ENCODE data around the gene KIF4B.

The KIF4B gene

DNA sequence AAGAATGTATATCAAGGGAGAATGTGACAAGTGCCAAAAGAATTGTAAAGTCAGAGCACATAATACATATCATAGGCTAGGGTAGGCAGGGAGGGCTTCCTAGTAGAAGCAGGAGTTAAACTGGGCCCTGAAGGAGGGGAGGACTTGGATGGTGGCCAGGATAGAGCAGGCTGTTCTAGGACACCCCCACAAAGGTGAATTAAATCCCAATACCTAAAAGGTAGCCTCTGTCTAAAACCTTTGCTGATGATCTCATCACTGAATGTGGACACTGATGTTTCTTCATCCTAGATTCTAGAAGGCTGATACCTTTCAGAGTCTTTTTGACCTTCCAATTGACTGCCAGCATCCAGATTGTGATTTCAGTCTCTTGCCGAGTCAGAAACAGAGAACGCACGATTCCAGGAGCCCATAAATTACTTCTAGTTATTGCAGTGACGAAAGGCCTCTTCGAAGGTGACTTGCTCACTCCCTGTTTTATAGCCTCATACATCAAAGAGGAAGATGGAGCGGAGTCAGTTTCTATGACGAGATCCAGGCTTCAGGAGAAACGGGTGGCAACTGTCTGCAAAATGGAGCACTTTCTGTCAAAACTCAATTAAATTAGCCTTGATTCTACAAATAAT is 43.2 kb downstream of the KIF4B start:
- no peak for DNase-seq

DNA sequence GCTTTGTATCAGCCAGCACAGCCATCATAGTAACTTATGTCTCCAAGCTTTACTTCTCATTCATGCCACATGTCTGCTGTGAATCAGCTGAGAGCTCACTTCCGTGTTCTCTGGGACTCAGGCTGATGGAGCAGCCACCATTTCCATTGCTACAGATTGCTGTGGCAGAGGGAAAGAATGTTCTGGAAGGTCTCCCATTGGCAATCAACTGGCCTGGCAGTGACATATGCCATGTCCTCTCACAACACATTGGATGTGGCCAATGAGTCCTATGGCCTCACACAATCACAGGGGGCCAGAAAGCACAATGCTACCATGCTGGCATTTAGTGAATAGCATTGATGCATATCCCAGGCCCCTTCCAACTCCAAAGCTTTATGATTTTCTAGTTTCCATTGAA is 44.1 kb downstream of the KIF4B start:
- no peak for DNase-seq

DNA sequence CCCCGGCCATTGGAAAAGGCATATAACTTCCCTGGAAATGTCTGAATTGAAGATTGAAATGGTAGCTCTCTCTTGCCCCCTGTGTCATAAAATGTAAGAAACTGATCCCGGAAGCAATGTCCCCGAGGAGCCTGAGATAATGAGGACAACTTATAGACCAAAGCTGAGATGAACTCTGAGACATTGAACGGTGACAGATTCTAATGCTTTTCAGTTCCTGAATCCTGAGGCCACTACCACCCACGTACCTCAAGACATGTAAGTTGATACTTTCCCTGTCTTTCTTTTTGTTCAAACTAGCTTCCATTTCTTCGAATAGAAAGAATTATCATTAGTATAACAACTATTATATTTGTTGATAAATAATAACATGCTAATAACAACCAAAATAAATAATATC is 51.0 kb downstream of the KIF4B start:
- no peak for DNase-seq

DNA sequence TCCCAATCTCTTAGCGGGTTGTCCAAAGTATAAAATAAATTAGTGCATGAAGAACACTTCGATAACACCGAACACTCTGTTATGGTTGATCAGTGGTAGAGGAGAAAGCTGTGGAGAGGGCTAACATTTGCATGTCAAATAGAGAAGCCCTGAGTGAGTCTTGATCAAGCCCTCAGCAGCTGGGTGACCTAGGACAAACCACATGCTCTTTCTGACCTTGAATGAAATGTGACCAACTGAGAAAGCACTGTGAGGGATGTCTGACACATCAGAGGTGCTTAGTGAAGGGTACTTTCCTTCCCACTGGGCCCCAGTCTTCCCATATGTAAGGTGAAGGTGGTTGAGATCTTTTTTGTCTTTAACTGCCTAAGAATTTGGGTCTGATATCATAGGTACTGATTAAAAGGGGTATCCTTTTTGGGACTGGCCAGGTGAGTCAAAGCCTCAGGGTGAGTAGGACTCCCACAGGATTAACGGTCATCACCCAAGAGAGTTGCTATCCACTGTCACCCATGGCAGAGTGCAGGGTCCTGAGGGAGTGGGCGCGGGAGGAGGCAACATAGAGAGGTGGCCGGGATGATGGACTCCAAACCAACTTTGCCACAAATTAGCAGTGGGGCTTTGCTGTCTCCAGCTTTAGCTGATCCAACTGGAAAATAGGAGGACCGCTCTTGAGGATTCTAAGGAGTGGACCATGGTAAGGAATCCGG is 53.5 kb downstream of the KIF4B start:
- DNase-seq = no peak
